Neural cell (in vitro differentiated cells): Measurements from ENCODE around the gene TTC29.

Experiments used
- CTCF ChIP-seq: fragments of 450-650 bp; IDR thresholded peaks from 2 replicates; pipeline ENCODE4 v1.5.1; 2014; ENCODE audit warnings: antibody characterized with exemption, mild to moderate bottlenecking, moderate library complexity; ENCODE audit not compliant: poor library complexity, severe bottlenecking
- EP300 ChIP-seq: fragments of 450-650 bp; conservative IDR thresholded peaks from 2 replicates; pipeline ENCODE4 v1.6.1; 2014; ENCODE audit warnings: antibody characterized with exemption, mild to moderate bottlenecking, moderate library complexity; ENCODE audit not compliant: poor library complexity, severe bottlenecking
- EZH2 ChIP-seq: fragments of 200-600, 300-800 bp; shearing (Covaris generic), sonication (generic); IDR thresholded peaks from 2 replicates; pipeline ENCODE4 v1.6.1; 2014; ENCODE audit warnings: antibody characterized with exemption, low read length, borderline replicate concordance, mild to moderate bottlenecking; ENCODE audit not compliant: insufficient read depth, poor library complexity, severe bottlenecking
- MXI1 ChIP-seq: fragments of 450-650 bp; conservative IDR thresholded peaks from 2 replicates; pipeline ENCODE4 v1.6.1; 2014; ENCODE audit warnings: antibody characterized with exemption, mild to moderate bottlenecking; ENCODE audit not compliant: poor library complexity, severe bottlenecking
- POLR2AphosphoS5 ChIP-seq: IDR thresholded peaks from 2 replicates; pipeline ENCODE4 v1.6.1; 2012
- RAD21 ChIP-seq: fragments of 450-650 bp; conservative IDR thresholded peaks from 2 replicates; pipeline ENCODE4 v1.6.1; 2014; ENCODE audit warnings: antibody characterized with exemption, mild to moderate bottlenecking, moderate library complexity
- SMC3 ChIP-seq: fragments of 450-650 bp; conservative IDR thresholded peaks from 2 replicates; pipeline ENCODE4 v1.6.1; 2014; ENCODE audit warnings: antibody characterized with exemption, mild to moderate bottlenecking, moderate library complexity; ENCODE audit not compliant: poor library complexity
- TAF1 ChIP-seq: IDR thresholded peaks from 2 replicates; pipeline ENCODE4 v1.6.1; 2012; ENCODE audit warnings: low read depth
- TF ChIP-seq, protein P1 (sequence below): IDR thresholded peaks from 2 replicates; pipeline ENCODE4 v1.6.1; 2012; ENCODE audit warnings: borderline replicate concordance

GRCh38 chr4:146709956-146710355, 235.7 kb downstream of the TTC29 start:
- TF ChIP-seq CTCF (no peak), EZH2 (no peak), EP300 (no peak), RAD21 (no peak), POLR2AphosphoS5 (no peak), TAF1 (no peak), MXI1 (no peak), SMC3 (no peak)
- TF ChIP-seq, protein P1, sequence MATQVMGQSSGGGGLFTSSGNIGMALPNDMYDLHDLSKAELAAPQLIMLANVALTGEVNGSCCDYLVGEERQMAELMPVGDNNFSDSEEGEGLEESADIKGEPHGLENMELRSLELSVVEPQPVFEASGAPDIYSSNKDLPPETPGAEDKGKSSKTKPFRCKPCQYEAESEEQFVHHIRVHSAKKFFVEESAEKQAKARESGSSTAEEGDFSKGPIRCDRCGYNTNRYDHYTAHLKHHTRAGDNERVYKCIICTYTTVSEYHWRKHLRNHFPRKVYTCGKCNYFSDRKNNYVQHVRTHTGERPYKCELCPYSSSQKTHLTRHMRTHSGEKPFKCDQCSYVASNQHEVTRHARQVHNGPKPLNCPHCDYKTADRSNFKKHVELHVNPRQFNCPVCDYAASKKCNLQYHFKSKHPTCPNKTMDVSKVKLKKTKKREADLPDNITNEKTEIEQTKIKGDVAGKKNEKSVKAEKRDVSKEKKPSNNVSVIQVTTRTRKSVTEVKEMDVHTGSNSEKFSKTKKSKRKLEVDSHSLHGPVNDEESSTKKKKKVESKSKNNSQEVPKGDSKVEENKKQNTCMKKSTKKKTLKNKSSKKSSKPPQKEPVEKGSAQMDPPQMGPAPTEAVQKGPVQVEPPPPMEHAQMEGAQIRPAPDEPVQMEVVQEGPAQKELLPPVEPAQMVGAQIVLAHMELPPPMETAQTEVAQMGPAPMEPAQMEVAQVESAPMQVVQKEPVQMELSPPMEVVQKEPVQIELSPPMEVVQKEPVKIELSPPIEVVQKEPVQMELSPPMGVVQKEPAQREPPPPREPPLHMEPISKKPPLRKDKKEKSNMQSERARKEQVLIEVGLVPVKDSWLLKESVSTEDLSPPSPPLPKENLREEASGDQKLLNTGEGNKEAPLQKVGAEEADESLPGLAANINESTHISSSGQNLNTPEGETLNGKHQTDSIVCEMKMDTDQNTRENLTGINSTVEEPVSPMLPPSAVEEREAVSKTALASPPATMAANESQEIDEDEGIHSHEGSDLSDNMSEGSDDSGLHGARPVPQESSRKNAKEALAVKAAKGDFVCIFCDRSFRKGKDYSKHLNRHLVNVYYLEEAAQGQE, result no peak
